HEK293 (cell line): ENCODE results near the gene DNAJC5.

Experiments used
- CTCF ChIA-PET: fragments of 350-600 bp; formaldehyde crosslinking; extraction: SDS; loops from one replicate; lab custom pipeline; 2021; ENCODE audit warnings: antibody characterized with exemption; lab: Yijun Ruan, JAX
- POLR2A ChIA-PET: fragments of 300-600 bp; formaldehyde crosslinking; extraction: SDS; loops from one replicate; lab custom pipeline; 2020; ENCODE audit warnings: antibody characterized with exemption, inconsistent platforms; lab: Yijun Ruan, JAX
- H3K27ac ChIP-seq: fragments of 200-500 bp; sonication (Bioruptor generic); 2 replicates; pipeline ENCODE4 v1.5.1; 2014; ENCODE audit warnings: low read depth, low read length, control low read depth, inconsistent platforms; ENCODE audit errors: extremely low read depth
- H3K36me3 ChIP-seq, 2 experiments: fragments of 200-500 bp in 1 of 2; sonication (Bioruptor generic) in 1 of 2; 1 replicate in 1 of 2; 2 replicates in 1 of 2; pipeline ENCODE4 v1.5.1; 2014 to 2017; ENCODE audit warnings: inconsistent platforms in 2 of 2, low read length in 2 of 2; ENCODE audit not compliant: control insufficient read depth in 2 of 2, insufficient read depth in 1 of 2
- H3K4me1 ChIP-seq: fragments of 200-500 bp; sonication (Bioruptor generic); 2 replicates; pipeline ENCODE4 v1.5.1; 2014; ENCODE audit warnings: mild to moderate bottlenecking, low read length, inconsistent platforms; ENCODE audit not compliant: control insufficient read depth, insufficient read depth
- H3K4me3 ChIP-seq: 2 replicates; pipeline ENCODE4 v1.5.1; 2011; ENCODE audit warnings: low read depth, mild to moderate bottlenecking, control low read depth, low read length, moderate library complexity
- H3K9me3 ChIP-seq: fragments of 200-500 bp; sonication (Bioruptor generic); 2 replicates; pipeline ENCODE4 v1.5.1; 2014; ENCODE audit warnings: low read depth, low read length, inconsistent platforms; ENCODE audit not compliant: control insufficient read depth, insufficient read depth
- BCL11B ChIP-seq: fragments of 450-650 bp; formaldehyde crosslinking; IDR thresholded peaks from 2 replicates; pipeline ENCODE4 v1.5.1; 2016; ENCODE audit warnings: low read depth, missing biosample characterization, missing genetic modification characterization
- FEZF1 ChIP-seq: fragments of 450-650 bp; formaldehyde crosslinking; IDR thresholded peaks from 2 replicates; pipeline ENCODE4 v1.5.1; 2016; ENCODE audit warnings: missing biosample characterization, missing genetic modification characterization
- KLF8 ChIP-seq: fragments of 450-650 bp; formaldehyde crosslinking; IDR thresholded peaks from 2 replicates; pipeline ENCODE4 v1.5.1; 2016; ENCODE audit warnings: missing biosample characterization, missing genetic modification characterization
- SCRT2 ChIP-seq: fragments of 450-650 bp; formaldehyde crosslinking; IDR thresholded peaks from 2 replicates; pipeline ENCODE4 v1.5.1; 2016; ENCODE audit warnings: missing biosample characterization, missing genetic modification characterization
- YY1 ChIP-seq: fragments of 450-650 bp; formaldehyde crosslinking; IDR thresholded peaks from 2 replicates; pipeline ENCODE4 v1.5.1; 2018; ENCODE audit warnings: missing biosample characterization, missing genetic modification characterization
- ZBTB7A ChIP-seq: fragments of 450-650 bp; formaldehyde crosslinking; IDR thresholded peaks from 2 replicates; pipeline ENCODE4 v1.5.1; 2016; ENCODE audit warnings: low read depth, missing biosample characterization, missing genetic modification characterization
- ZNF155 ChIP-seq: fragments of 450-650 bp; formaldehyde crosslinking; IDR thresholded peaks from 2 replicates; pipeline ENCODE4 v1.5.1; 2016; ENCODE audit warnings: missing biosample characterization, missing genetic modification characterization
- ZNF335 ChIP-seq: fragments of 450-650 bp; formaldehyde crosslinking; conservative IDR thresholded peaks from 2 replicates; pipeline ENCODE4 v1.5.1; 2016; ENCODE audit warnings: missing biosample characterization, missing genetic modification characterization
- ZNF521 ChIP-seq: fragments of 450-650 bp; formaldehyde crosslinking; IDR thresholded peaks from 2 replicates; pipeline ENCODE4 v1.5.1; 2017; ENCODE audit warnings: missing biosample characterization, mild to moderate bottlenecking, missing genetic modification characterization
- ZNF571 ChIP-seq: fragments of 450-650 bp; formaldehyde crosslinking; IDR thresholded peaks from 2 replicates; pipeline ENCODE4 v1.5.0; 2017; ENCODE audit warnings: missing biosample characterization, missing genetic modification characterization
- ZNF596 ChIP-seq: fragments of 450-650 bp; IDR thresholded peaks from 2 replicates; pipeline ENCODE4 v1.5.0; 2018; ENCODE audit warnings: missing biosample characterization, mild to moderate bottlenecking, missing genetic modification characterization, moderate library complexity
- ZNF660 ChIP-seq: fragments of 450-650 bp; IDR thresholded peaks from 2 replicates; pipeline ENCODE4 v1.5.1; 2018; ENCODE audit warnings: missing biosample characterization, mild to moderate bottlenecking, missing genetic modification characterization
- ZNF776 ChIP-seq: fragments of 450-650 bp; formaldehyde crosslinking; IDR thresholded peaks from 2 replicates; pipeline ENCODE4 v1.5.0; 2017; ENCODE audit warnings: missing biosample characterization, missing genetic modification characterization, borderline replicate concordance
- ZXDB ChIP-seq: fragments of 450-650 bp; formaldehyde crosslinking; IDR thresholded peaks from 2 replicates; pipeline ENCODE4 v1.5.1; 2016; ENCODE audit warnings: missing biosample characterization, missing genetic modification characterization
- TF ChIP-seq, protein P1 (sequence below): fragments of 450-650 bp; formaldehyde crosslinking; IDR thresholded peaks from 2 replicates; pipeline ENCODE4 v1.5.1; 2016; ENCODE audit warnings: missing biosample characterization, missing genetic modification characterization
- TF ChIP-seq, protein P2 (sequence below): fragments of 450-650 bp; formaldehyde crosslinking; conservative IDR thresholded peaks from 2 replicates; pipeline ENCODE4 v1.5.1; 2016; ENCODE audit warnings: low read depth, missing biosample characterization, missing genetic modification characterization
- TF ChIP-seq, protein P3 (sequence below): fragments of 450-650 bp; formaldehyde crosslinking; IDR thresholded peaks from 2 replicates; pipeline ENCODE4 v1.5.1; 2016; ENCODE audit warnings: missing biosample characterization, missing genetic modification characterization
- TF ChIP-seq, protein P4 (sequence below): fragments of 450-650 bp; formaldehyde crosslinking; IDR thresholded peaks from 2 replicates; pipeline ENCODE4 v1.5.1; 2016; ENCODE audit warnings: missing biosample characterization, missing genetic modification characterization
- TF ChIP-seq, protein P5 (sequence below): fragments of 450-650 bp; formaldehyde crosslinking; IDR thresholded peaks from 2 replicates; pipeline ENCODE4 v1.5.1; 2016; ENCODE audit warnings: missing biosample characterization, missing genetic modification characterization

DNAJC5 gene

DNA sequence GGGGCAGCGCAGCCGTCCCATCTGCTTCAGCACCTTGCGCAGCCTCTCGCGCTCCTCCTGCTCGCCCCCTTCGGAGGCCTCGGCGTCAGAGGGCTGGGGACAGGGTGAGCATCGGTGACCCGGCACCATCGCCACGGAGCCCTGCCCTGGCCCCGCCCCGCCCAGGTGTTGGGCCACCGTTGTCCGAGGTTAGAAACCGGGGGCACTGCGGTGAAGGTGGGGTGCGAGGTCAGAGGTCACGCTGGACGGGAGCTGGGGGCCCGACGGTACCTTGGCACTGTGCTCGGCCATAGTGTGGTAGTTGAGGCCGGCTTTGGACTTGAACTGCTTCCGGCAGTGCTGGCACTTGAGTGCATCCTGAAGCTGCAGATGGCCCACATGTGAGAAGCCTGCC is 68.4 kb downstream of the DNAJC5 start:
- CTCF ChIA-PET, result no interaction called here

DNA sequence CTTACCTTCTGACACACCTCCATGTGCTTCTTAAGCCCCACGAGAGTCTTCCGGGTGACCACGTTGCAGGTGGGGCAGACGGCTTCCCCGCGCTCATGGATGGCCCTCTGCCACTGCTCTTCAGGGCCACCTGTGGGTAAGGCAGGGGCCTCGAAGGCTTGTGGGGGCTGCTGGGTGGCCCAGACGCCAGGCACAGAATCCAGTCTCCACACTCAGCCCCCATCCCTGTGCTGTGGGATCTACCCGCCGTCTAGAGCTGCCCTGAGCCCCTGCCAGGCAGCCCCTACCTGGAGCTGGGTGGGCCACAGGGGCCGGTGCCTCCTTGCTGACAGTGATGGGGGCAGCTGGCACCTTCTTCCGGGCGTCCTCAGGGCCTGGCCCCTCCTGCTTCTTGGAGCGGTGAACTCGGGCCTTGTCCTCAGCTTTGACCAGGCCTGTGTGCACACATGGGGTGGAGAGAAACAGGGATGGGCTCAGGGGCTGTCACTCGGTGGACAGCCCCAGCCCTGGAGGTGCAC is 68.9 kb downstream of the DNAJC5 start:
- POLR2A ChIA-PET, result interaction anchor here (0.7 to 1.1 kb wide), 2 partner anchors 8 to 425 kb away, joined by 3 read pairs; partner anchors contain the start of gene UCKL1
- TF ChIP-seq YY1 (tag by site-specific recombination), result no peak
- TF ChIP-seq, protein P1, sequence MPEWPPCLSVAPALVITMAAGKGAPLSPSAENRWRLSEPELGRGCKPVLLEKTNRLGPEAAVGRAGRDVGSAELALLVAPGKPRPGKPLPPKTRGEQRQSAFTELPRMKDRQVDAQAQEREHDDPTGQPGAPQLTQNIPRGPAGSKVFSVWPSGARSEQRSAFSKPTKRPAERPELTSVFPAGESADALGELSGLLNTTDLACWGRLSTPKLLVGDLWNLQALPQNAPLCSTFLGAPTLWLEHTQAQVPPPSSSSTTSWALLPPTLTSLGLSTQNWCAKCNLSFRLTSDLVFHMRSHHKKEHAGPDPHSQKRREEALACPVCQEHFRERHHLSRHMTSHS (tag by site-specific recombination), result no peak
- no peak for TF ChIP-seq ZNF521 (tag by site-specific recombination)
- no peak for TF ChIP-seq ZNF571 (tag by site-specific recombination)
- TF ChIP-seq KLF8 (tag by site-specific recombination), result no peak
- TF ChIP-seq FEZF1 (tag by site-specific recombination), result no peak
- TF ChIP-seq, protein P2, sequence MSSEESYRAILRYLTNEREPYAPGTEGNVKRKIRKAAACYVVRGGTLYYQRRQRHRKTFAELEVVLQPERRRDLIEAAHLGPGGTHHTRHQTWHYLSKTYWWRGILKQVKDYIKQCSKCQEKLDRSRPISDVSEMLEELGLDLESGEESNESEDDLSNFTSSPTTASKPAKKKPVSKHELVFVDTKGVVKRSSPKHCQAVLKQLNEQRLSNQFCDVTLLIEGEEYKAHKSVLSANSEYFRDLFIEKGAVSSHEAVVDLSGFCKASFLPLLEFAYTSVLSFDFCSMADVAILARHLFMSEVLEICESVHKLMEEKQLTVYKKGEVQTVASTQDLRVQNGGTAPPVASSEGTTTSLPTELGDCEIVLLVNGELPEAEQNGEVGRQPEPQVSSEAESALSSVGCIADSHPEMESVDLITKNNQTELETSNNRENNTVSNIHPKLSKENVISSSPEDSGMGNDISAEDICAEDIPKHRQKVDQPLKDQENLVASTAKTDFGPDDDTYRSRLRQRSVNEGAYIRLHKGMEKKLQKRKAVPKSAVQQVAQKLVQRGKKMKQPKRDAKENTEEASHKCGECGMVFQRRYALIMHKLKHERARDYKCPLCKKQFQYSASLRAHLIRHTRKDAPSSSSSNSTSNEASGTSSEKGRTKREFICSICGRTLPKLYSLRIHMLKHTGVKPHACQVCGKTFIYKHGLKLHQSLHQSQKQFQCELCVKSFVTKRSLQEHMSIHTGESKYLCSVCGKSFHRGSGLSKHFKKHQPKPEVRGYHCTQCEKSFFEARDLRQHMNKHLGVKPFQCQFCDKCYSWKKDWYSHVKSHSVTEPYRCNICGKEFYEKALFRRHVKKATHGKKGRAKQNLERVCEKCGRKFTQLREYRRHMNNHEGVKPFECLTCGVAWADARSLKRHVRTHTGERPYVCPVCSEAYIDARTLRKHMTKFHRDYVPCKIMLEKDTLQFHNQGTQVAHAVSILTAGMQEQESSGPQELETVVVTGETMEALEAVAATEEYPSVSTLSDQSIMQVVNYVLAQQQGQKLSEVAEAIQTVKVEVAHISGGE (tag by site-specific recombination), result no peak
- TF ChIP-seq BCL11B (tag by site-specific recombination), result no peak
- TF ChIP-seq SCRT2 (tag by site-specific recombination), result no peak
- no peak for TF ChIP-seq ZNF155 (tag by site-specific recombination)
- TF ChIP-seq ZNF776 (tag by site-specific recombination), result no peak
- no peak for TF ChIP-seq ZNF596 (tag by site-specific recombination)
- TF ChIP-seq ZBTB7A (tag by site-specific recombination), result no peak
- TF ChIP-seq ZNF660, result no peak
- no peak for TF ChIP-seq ZNF335 (tag by site-specific recombination)

More for the DNA sequence above, 68.4 kb downstream of the DNAJC5 start:
- peaks cover 0 to 87% of the 10 kb centered on the region in 2 experiments; a peak in 1 of 3 replicates for H3K36me3 ChIP-seq
- H3K4me3 ChIP-seq, result no peak overlapping the region
- TF ChIP-seq, protein P3, sequence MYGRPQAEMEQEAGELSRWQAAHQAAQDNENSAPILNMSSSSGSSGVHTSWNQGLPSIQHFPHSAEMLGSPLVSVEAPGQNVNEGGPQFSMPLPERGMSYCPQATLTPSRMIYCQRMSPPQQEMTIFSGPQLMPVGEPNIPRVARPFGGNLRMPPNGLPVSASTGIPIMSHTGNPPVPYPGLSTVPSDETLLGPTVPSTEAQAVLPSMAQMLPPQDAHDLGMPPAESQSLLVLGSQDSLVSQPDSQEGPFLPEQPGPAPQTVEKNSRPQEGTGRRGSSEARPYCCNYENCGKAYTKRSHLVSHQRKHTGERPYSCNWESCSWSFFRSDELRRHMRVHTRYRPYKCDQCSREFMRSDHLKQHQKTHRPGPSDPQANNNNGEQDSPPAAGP (tag by site-specific recombination), result no peak
- no peak for TF ChIP-seq ZXDB (tag by site-specific recombination)
- TF ChIP-seq, protein P4, sequence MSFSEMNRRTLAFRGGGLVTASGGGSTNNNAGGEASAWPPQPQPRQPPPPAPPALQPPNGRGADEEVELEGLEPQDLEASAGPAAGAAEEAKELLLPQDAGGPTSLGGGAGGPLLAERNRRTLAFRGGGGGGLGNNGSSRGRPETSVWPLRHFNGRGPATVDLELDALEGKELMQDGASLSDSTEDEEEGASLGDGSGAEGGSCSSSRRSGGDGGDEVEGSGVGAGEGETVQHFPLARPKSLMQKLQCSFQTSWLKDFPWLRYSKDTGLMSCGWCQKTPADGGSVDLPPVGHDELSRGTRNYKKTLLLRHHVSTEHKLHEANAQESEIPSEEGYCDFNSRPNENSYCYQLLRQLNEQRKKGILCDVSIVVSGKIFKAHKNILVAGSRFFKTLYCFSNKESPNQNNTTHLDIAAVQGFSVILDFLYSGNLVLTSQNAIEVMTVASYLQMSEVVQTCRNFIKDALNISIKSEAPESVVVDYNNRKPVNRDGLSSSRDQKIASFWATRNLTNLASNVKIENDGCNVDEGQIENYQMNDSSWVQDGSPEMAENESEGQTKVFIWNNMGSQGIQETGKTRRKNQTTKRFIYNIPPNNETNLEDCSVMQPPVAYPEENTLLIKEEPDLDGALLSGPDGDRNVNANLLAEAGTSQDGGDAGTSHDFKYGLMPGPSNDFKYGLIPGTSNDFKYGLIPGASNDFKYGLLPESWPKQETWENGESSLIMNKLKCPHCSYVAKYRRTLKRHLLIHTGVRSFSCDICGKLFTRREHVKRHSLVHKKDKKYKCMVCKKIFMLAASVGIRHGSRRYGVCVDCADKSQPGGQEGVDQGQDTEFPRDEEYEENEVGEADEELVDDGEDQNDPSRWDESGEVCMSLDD, result 0 out of 2 replicates have a peak, but pooled peaks have one; percentile 22
- TF ChIP-seq, protein P5, sequence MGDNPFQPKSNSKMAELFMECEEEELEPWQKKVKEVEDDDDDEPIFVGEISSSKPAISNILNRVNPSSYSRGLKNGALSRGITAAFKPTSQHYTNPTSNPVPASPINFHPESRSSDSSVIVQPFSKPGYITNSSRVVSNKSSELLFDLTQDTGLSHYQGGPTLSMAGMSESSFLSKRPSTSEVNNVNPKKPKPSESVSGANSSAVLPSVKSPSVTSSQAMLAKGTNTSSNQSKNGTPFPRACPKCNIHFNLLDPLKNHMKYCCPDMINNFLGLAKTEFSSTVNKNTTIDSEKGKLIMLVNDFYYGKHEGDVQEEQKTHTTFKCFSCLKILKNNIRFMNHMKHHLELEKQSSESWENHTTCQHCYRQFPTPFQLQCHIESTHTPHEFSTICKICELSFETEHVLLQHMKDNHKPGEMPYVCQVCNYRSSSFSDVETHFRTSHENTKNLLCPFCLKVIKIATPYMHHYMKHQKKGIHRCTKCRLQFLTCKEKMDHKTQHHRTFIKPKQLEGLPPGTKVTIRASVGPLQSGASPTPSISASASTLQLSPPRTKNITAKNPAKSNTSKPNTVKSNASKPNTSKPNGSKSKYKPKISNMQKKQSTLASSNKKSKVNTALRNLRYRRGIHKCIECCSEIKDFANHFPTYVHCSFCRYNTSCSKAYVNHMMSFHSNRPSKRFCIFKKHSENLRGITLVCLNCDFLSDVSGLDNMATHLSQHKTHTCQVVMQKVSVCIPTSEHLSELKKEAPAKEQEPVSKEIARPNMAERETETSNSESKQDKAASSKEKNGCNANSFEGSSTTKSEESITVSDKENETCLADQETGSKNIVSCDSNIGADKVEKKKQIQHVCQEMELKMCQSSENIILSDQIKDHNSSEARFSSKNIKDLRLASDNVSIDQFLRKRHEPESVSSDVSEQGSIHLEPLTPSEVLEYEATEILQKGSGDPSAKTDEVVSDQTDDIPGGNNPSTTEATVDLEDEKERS, result no peak
- H3K9me3 ChIP-seq, result no peaks in the 10 kb centered on the region
- 0 out of 2 replicates have a peak, but pooled peaks cover 4% of the 10 kb centered on the region for H3K4me1 ChIP-seq
- POLR2A ChIA-PET, result interaction anchor here (1.1 kb wide), 1 partner anchor 424 kb away, joined by 3 read pairs; no protein-coding TSS in a partner anchor
- H3K27ac ChIP-seq, result no peak overlapping the region

More for the DNA sequence above, 68.9 kb downstream of the DNAJC5 start:
- Histone ChIP-seq H3K4me3 (no peak overlapping the region), H3K27ac (no peak overlapping the region), H3K36me3 (peaks cover 0 to 85% of the 10 kb centered on the region in 2 experiments; a peak in 1 of 3 replicates), H3K9me3 (no peaks in the 10 kb centered on the region), H3K4me1 (0 out of 2 replicates have a peak, but pooled peaks cover 4% of the 10 kb centered on the region)
- CTCF ChIA-PET, result no interaction called here
